Stimulated activated CD4-positive, alpha-beta T cell treated with anti-CD3 and anti-CD28 coated beads, Interleukin-15, amount 100 ng/mL, for 1 hour (primary cell): ENCODE results near the gene NPW.

ENCODE experiments used
- DNase-seq, 2 donors: peaks; one replicate each; pipeline ENCODE4 v3.0.0-alpha.2; 2020; ENCODE audit warnings: low read depth in 1 of 2, low spot score in 1 of 2

Gene NPW

DNA sequence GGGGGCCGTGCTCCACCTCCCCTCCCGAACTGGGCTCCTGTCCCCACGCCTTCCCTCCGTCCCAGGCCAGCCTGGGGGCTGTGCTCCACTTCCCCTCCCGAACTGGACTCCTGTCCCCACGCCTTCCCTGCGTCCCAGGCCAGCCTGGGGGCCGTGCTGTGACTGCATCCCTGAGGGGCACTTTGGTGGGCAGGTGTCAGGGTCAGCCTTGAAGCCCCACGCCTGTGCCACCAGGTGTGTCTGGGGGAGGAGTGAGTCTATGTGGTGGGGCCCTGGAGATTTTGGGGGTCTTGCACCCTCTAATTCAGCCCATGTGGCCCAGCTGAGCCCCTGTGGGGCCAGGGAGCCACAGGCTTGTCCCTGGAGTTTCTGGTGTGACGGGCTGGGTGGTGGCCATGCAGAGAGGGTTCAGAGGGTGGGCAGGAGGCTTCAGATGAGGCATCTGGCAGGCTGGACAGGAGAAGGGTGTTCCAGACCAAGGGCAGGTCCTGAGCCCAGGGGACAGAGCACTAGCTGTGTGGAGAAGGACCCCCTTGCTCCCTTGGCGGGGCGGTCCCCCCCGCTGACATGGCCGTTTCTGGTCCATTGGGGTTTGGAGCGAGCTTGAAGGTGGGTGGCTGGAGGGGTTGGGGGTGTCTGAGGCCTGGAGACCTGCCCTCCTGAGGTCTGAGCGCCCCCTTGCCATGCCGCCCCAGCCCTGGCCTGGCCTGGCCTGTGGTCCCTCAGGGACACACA is 15.3 kb downstream of the NPW start:
- no peak for DNase-seq

DNA sequence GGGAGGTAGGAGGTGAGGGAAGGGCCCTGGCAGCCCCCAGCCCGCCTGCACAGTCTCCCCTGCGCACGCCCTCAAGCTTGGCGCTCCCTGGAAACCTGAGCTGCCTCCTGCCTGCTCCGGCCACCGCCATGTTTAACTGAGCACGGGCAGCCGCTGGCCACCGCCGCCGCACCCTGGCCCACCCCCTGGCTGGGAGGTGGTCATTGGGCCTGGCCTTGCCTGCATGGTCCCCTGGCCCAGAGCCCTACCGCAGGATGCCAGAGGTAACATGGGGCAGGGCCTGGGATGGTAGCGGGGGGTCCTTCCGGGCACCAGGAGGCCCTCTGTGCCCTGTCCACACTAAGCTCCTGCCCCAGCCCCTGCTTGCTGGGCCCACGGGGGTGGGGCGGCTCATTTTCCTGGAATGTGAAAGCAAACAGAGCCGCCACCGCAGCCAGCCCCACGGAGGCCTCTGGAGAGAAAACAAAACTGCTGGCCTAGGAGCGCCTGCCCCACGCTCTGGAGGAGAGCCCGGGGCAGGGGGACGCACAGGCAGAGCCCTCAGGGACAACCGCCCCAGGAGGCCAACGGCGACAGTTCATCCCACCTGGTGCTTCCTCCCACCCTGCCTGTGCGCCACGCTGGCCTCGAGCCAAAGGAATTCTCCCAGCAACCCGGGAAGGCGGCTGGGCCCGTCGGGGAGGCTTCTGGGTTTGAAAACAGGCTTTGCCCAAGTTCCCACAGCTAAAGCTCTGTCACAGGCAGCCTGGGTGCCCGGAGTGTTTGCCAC is 16.0 kb downstream of the NPW start:
- DNase-seq = no peak

DNA sequence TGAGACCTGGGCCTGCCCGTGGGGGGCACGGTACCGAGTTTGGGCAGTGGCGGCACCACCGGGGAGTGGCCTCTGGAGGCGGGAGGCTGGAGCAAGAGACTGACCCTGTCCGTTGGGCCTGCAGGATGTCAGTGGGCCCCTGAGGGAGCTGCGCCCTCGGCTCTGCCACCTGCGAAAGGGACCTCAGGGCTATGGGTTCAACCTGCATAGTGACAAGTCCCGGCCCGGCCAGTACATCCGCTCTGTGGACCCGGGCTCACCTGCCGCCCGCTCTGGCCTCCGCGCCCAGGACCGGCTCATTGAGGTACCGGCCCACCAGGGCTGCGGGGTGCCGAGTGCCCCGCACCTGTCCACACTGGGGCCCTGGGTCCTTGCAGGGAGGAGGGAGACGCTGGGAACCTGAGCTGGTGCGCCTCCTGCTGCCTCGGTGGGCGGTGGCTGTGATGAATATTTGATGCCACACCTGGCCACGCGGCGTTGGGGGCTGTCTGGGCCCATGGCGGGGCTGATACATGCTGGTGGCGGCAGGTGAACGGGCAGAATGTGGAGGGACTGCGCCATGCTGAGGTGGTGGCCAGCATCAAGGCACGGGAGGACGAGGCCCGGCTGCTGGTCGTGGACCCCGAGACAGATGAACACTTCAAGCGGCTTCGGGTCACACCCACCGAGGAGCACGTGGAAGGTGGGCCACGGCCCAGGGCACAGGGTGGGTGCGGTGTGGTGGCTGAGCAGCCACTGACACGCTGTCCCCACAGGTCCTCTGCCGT is 16.8 kb downstream of the NPW start:
- no peak for DNase-seq

DNA sequence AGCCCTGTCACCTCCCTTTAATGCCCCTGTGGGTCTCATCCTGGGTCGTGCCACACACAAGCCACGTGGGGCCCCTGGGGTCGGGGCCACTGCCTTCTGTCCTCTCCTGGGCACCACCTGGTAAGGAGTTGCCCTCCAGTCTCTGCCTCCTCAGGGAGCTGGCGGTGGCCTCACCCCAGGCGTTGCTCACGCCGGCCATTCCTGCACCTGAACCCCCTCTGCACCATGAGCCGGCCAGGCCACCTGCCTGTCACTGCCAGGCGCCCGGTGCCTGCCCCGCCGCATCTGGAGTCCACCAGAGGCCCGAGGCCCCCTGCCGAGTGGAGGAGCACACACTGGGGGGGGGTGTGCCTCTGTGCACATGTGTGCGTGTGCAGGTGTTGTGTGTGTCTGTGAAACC is 17.5 kb downstream of the NPW start:
- no peak for DNase-seq

DNA sequence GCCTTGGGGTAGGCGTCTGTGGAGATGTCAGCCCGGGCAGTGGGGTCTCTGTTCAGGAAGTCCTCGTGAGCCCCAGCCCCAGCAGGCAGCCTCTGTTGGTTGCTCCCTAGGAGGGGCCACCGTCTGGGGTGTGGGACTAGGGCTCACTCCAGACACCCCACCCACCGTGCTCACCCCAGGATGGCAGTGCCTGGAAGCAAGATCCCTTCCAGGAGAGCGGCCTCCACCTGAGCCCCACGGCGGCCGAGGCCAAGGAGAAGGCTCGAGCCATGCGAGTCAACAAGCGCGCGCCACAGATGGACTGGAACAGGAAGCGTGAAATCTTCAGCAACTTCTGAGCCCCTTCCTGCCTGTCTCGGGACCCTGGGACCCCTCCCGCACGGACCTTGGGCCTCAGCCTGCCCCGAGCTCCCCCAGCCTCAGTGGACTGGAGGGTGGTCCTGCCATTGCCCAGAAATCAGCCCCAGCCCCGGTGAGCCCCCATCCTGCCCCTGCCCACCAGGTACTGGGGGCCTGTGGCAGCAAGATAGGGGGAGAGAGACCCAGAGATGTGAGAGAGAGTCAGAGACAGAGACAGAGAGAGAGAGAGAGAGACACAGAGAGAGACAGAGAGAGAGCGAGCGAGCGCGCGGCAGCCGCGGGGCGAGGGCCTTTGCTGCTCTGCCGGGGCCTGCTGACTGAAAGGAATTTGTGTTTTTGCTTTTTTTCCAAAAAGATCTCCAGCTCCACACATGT is 18.2 kb downstream of the NPW start:
- DNase-seq = no peak

DNA sequence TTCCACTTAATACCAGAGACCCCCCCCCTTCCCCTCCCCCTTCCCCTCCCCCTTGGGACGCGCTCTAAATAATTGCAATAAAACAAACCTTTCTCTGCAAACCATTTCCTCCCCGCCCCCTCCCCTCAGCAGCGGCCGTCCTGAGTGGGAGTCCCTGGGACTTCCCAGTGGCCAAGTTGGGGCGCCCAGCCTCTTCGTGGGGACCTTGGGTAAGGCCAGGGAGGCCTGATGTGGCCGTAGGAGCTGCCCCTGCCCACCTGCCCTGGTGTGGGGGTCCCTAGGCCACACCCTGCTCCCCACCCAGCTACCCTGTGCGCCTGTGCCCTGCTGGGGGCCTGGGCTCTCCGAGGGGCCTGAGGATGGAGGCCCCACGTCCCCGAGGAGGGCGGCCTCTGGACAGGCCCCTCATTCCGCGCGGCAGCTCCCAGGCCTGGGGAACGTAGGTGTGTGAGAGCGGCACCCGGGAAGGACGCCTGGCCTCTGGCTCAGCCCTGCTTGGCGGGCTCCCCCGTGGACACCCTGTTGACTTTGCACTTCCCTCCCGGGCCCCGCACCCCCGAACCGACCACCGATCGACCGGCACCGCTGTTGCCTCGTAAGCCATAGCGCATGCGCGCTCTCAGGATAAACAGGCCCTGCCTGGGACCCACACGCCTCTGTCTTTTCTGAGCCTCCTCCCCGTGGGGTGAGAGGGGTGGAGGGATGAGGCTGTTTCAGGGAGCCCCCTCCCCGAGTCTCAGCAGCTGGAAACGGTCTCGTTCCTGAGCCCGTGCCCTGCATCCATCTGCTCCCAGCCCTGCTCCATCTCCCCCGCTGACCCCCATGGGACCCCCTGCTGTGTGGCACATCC is 19.0 kb downstream of the NPW start:
- no peak for DNase-seq

DNA sequence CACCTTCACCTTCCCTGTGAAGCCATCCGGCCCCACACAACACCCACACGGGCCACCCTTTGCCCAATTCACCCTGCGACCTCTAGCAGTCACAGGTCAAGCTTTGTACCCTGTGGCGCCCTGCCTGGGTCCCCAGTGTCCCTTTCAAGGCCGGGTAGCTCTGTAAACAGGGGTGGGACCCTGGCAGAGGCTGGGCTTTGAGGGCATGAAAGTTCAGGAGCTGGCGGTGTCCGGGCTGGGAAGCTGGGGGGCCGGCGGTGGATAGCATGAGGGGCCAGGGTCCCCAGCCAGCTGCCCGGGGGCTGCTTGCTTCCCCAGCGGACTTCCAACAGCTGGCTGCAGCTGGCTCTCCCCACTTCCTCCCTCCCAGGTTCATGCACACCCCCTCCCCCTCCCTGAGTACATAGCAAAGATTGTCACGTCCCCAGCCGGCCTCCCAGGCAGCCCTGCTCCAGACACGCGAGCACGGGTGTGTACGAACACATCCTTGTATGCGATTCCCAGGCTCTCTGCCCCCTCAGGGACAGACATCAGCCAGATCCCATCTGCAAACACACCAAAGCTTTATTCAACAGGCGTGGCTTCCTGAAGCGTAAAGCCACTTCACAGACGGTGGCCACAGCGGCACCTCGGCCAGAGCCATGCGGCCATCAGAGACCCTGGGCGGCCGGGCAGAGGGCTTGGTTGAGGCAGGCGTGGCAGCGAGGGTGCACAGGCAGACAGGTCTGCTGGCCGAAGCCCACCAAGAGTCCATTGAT is 19.9 kb downstream of the NPW start:
- DNase-seq = no peak

DNA sequence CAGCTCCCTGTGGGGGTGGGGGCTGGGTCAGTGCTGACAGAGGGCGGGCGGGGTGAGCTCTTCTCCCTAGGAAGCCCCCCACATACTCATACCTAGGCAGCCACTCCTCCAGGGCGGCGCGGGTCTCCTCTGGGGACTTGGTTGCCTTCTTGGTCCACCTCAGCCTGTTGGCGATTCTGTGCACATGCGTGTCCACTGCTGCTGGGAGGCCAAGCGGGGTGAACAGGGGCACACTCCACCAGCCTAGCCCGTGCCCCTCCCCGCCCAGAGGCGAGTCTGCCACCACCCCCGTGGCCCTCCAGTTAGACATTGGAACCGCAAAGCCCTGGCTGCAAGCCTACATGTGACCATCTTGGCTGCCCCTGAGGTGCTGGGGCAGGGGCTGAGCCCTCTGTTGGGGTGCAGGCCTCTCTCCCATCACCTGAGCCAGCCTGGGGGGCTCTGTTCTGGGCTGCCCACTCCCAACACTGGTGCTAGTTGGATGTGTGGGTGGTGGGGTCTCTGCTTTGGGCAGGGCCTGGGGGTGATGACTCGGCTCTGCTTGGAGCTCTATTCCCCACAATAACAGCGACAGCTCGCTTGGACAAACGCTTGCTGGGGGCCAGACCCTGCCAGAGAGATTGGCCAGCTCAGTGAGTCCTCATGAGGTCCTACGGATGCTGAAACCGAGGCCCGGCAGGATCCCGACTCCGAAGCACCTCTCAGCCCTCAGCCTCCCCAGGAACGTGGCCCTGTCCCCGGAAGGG is 20.6 kb downstream of the NPW start:
- DNase-seq = no peak

DNA sequence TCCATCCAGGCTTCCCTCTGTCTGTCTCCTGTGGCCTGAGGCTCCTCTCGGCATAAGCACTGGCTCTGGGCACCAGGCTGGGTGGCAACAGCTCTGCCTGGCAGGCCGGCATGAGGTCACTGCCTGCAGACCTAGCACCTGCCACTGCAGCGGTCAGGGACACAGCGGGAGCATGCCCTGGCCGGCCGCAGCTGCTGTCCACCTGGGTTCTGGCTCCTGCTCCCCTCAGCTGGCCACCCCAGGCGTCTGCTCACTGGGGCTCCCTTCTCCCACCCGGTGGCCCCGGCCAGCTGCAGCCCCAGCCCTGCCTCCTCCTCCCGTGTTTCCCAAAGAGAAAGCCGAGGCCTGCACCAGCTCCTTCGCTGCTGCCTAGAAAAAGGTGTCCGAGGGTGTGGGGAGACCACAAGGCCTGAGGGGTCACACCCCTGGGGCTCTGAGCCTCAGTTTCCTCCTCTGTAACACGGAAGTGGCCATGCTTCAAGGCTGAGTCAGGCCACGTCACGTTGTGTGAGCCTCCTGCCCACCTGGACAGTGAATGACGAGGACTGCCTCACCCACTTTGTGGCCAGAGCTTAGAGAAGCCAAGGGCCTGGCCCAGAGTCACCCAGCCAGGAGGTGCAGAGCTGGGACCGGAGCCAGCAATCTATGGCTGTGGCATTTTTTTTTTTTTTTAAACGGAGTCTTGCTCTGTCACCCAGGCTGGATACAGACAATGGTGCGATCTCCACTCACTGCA is 21.4 kb downstream of the NPW start:
- no peak for DNase-seq

DNA sequence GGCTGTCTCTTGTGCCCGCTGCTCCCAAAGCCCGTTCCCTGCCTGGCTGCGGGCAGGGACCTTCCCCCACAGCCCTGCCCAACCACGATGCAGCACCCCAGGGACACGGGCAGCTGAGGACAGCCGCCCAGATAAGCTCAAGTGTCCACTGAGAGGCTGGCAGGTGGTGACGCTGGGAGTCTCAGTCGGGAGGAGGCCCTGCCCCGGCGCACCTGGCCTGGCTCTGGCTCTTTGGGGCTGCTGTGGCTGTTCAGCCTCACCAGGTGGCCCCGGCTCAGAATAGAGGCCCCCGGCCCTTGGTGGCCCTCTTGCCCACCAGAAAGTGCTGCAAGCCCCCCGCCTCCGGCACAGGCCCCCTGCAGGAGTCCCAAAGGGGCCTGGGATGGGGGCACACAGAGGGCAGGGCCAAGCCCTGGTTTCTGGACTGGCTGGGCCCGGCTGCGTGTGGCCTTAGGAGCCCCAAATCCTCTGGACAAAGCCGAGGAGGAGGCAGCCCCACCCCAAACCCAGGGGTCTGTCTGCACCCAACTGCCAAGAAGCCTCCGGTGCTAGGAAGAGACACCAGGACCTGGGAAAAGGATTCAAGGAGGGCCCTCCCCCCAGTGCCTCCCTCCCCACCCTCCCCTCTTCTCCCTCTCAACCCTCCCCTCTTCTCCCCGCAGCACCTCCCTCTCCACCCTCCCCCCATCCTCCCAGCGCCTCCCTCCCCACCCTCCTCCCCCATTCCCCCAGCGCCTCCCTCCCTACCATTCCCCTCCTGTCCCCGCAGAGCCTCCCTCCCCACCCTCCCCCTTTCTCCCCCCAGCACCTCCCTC is 22.8 kb downstream of the NPW start:
- no peak for DNase-seq

DNA sequence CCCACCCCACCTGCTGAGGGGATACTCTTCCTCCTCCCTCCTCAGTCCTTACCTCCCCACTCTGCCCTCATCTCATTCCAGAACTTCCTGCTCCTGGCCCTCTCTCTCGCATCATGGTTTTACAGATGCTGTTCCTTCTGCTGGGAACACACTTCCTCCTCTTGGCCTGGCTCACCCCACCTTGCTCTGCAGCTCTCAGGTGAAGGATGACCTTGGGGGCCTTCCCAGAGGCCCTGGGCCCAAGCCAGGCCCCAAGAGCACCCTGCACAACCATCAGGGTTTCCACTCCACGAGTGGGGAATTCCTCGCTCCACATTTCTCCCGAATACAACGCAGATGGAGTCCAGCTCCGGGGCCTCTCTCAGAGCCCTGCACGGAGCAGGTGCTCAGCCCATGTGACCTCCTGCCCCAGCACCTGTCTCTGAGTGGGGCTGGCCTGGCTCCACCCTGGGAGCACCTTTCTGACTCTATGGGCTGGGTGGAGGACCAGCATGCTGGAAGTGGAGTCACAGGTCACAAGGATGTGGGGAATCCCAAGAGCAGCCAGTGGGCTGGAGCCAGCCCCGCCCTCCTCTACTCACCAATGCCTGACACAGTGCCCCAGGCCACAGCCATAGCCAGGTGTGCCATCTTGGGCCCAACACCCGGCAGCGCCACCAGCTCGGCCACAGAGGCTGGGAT is 23.5 kb downstream of the NPW start:
- no peak for DNase-seq

DNA sequence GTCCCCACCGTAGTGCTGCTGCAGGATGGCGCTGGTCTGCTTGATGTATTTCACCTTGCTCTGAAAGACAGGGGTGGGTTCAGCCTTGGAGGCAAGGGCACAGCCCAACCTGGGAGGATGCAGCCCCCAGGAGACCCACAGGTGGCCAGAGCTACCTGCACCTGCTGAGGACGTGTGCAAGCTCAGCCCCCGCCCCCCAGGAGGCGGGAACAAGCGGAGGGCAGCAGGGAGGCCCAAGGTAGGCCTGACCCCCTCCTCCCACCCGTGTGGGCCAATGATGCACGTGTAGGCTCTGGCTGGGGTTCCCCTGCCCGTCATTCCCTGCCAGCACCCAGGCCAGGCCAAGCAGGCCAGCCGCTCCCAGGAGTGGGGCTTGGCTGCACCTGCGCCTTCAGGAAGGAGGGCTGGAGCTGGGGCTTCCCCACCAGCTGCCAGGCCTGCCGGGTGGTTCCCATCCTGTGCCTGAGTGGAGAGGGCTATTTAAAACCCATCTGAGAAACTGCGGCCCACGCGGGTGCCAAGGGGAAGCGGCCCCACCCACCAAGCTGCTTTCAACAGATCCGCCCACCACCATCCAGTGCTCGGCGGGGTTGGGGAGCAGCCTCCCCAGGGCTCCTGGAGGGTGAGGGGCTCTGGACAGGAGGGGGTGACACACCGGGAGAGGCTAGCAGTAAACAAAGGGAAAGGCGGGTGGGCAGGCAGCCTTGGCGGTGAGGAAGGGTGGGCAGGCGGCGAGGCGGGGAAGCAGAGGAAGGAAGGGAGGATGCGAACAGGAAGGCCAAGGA is 24.3 kb downstream of the NPW start:
- DNase-seq = no peak

DNA sequence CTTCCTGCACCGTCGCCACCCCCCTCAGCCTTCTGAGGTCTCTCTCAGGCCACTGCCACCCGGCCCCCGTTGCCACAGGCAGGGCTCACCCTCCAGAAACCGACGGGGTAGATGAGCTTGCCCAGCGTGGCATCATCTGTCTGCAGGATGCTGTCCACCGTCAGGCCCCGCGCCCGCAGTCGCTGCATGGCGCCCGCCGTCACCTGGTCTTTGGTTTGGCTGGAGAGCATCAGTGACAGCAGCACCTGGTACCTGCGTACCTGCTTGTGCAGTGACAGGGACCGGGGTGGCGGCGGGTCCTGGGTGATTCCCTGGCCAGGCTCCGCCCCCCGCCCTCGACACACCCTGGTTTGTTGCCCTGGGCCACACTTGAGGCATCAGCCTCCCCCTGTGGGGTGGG is 25.0 kb downstream of the NPW start:
- no peak for DNase-seq

DNA sequence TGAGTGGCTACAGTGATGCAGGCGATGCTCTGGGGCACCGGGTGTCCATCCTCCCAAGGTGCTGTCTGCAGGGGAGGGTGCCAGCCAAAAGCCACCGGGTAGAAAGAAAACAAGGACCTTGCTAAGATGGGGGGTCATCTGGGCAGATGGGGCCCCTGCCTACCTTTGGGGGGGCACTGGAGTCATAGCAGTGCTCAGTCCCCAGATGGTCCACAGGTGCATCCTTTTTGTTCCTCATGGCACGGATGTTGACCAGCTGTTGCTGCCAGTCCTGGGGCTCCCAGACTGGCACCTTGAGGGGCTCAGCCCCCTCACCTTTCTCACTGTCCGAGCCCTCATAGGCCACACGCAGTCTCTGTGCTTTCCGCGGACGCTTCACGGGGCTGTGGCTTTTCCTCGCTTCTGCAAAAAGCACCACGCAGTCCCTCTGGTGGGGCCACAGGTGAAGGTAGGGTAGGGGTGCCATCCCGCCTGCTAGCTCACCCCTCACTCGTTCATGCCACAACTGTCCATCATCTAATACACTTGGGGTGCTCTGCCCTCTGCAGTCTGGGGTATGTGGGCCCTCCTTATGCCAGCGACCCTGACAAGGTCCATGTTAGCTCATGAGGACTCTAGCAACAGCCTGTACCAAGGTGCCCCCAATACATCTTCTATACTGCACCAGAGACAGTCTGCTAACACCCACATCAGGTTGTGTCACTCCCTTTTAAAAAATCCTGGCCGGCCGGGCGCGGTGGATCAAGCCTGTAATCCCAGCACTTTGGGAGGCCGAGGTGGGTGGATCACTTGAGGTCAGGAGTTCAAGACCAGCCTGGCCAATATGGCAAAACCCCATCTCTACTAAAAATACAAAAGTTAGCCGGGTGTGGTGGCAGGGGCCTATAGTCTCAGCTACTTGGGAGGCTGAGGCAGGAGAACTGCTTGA is 26.6 kb downstream of the NPW start:
- no peak for DNase-seq

DNA sequence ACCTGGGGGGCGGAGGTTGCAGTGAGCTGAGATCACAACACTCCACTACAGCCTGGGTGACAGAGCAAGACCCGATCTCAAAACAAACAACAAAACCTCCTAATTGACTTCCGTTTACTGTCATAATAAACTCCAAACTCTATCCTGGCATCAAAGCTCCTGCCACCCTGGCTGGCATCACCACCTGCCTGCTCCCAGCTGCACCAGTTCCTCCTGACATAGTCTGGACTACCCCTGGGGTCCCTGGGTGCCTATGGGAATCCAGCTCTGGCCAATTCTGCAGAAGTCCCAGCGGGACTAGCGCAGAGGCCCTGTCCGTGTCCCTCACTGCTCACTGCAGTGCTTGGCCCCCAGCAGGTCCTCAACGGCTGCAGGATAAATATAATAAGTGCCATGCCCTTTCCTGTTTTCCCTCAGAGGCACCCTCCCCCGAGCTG is 27.3 kb downstream of the NPW start:
- DNase-seq = no peak
